ENCODE results near the gene PAMR1.

DNA sequence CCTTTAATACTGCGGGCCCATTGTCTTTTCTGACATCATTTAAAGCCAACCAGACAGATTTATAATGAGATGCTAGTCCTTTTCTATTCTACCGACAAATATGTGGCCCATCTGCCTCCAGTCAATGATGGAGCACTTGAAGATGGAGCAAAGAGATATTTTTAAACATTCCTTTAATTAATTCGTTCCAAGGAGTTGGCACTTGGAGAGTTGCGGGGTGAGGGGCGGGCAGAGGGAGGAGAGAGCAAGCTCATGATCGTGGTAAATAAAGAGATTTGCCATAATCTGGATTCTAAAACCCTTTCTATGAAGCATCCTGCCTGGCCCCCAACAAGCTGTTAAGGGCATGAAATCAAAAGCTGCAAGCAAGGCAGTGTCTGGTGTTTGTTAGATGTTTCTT lies 111.1 kb downstream of the PAMR1 start:
- TF ChIP-seq POLR2A (IDR thresholded peaks at IDR 0.05), result no peak
- TF ChIP-seq, protein P1, sequence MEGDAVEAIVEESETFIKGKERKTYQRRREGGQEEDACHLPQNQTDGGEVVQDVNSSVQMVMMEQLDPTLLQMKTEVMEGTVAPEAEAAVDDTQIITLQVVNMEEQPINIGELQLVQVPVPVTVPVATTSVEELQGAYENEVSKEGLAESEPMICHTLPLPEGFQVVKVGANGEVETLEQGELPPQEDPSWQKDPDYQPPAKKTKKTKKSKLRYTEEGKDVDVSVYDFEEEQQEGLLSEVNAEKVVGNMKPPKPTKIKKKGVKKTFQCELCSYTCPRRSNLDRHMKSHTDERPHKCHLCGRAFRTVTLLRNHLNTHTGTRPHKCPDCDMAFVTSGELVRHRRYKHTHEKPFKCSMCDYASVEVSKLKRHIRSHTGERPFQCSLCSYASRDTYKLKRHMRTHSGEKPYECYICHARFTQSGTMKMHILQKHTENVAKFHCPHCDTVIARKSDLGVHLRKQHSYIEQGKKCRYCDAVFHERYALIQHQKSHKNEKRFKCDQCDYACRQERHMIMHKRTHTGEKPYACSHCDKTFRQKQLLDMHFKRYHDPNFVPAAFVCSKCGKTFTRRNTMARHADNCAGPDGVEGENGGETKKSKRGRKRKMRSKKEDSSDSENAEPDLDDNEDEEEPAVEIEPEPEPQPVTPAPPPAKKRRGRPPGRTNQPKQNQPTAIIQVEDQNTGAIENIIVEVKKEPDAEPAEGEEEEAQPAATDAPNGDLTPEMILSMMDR (IDR thresholded peaks at IDR 0.05), result no peak

Data from Peyer's patch (tissue), 4 donors.